Spinal cord (tissue), 10 donors: ENCODE results near the gene WFS1. TPM values are rescaled to one million over a fixed set of nuclear protein-coding genes. Genes with fewer than 3 reads are reported as not detected.

ENCODE experiments used
- DNase-seq, 6 donors: peaks; one replicate each; pipeline versions ENCODE4 v3.0.0 to v3.0.0-alpha.2; 2013 to 2015; ENCODE audit warnings: low spot score in 6 of 6, low read depth in 4 of 6
- H3K27ac ChIP-seq: one replicate; pipeline ENCODE4 v1.5.1; 2013; ENCODE audit warnings: low read depth, low read length, control low read depth
- H3K27me3 ChIP-seq: one replicate; pipeline ENCODE4 v1.6.1; 2013; ENCODE audit warnings: low read length; ENCODE audit not compliant: control insufficient read depth, insufficient read depth
- H3K36me3 ChIP-seq: one replicate; pipeline ENCODE4 v1.6.1; 2013; ENCODE audit warnings: low read length; ENCODE audit not compliant: control insufficient read depth, insufficient read depth
- H3K4me1 ChIP-seq: one replicate; pipeline ENCODE4 v1.6.1; 2013; ENCODE audit warnings: low read length; ENCODE audit not compliant: control insufficient read depth, insufficient read depth
- H3K4me3 ChIP-seq: one replicate; pipeline ENCODE4 v1.5.1; 2013; ENCODE audit warnings: low read depth, low read length, control low read depth
- H3K9me3 ChIP-seq: one replicate; pipeline ENCODE4 v1.6.1; 2013; ENCODE audit warnings: low read length; ENCODE audit not compliant: control insufficient read depth, insufficient read depth
- WGBS: methylation state at CpG from one replicate; pipeline ENCODE4 v1.1.5; 2013; ENCODE audit warnings: missing lambda C conversion rate; ENCODE audit not compliant: insufficient coverage; 5-methylcytosine and 5-hydroxymethylcytosine counted together
- polyA plus RNA-seq, 2 donors: library from polyadenylated mRNA; unstranded; fragments of 120-200 nt; gene quantifications; one replicate each; pipeline ENCODE4 v1.2.1, GENCODE V29; 2013; ENCODE audit not compliant: insufficient read length in 2 of 2
- total RNA-seq, 2 donors: library from RNA; depleted of rRNA in 1 of 2; stranded (reverse); fragments of 120-200 nt in 1 of 2; fragments of >200 nt in 1 of 2; gene quantifications; one replicate each; pipeline versions ENCODE4 v1.2.3 to v1.2.4, GENCODE V29; 2013 to 2014
- donor health status: healthy.

WFS1 gene
- total and polyA plus RNA-seq, 4 donors, result 13.7 to 42.1 (median 29.9) TPM

DNA sequence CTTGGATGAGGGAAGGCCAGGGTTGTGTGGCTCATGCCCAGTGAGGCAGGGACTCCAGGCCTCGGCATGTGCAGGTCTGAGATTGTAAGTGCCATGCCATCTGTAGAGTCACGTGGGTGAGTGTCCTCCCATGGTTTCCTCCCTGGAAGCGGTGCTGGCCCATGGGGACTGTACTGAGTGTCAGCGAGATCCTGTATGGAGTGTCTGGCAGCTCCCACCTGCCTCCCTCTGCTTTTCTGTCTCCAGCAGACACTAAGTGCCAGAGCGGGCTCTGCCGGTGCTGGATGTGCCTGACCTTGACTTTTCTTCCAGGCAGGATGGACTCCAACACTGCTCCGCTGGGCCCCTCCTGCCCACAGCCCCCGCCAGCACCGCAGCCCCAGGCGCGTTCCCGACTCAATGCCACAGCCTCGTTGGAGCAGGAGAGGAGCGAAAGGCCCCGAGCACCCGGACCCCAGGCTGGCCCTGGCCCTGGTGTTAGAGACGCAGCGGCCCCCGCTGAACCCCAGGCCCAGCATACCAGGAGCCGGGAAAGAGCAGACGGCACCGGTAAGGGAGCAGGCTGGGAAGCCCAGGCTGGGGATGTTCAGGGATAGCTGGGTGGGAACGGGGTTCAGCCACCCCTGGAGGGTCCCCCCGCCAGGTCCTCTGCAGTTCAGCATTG, 7.6 kb downstream of the WFS1 start:
- no peaks in the 10 kb centered on the region for H3K9me3 ChIP-seq
- 82% methylated on average over 21 of the region's 24 CpGs for WGBS
- H3K27me3 ChIP-seq, result no peaks in the 10 kb centered on the region
- H3K4me1 ChIP-seq, result peaks cover 45% of the 10 kb centered on the region
- no peak overlapping the region for H3K27ac ChIP-seq
- no peak overlapping the region for H3K4me3 ChIP-seq
- DNase-seq, result no peak
- peaks cover 57% of the 10 kb centered on the region for H3K36me3 ChIP-seq

DNA sequence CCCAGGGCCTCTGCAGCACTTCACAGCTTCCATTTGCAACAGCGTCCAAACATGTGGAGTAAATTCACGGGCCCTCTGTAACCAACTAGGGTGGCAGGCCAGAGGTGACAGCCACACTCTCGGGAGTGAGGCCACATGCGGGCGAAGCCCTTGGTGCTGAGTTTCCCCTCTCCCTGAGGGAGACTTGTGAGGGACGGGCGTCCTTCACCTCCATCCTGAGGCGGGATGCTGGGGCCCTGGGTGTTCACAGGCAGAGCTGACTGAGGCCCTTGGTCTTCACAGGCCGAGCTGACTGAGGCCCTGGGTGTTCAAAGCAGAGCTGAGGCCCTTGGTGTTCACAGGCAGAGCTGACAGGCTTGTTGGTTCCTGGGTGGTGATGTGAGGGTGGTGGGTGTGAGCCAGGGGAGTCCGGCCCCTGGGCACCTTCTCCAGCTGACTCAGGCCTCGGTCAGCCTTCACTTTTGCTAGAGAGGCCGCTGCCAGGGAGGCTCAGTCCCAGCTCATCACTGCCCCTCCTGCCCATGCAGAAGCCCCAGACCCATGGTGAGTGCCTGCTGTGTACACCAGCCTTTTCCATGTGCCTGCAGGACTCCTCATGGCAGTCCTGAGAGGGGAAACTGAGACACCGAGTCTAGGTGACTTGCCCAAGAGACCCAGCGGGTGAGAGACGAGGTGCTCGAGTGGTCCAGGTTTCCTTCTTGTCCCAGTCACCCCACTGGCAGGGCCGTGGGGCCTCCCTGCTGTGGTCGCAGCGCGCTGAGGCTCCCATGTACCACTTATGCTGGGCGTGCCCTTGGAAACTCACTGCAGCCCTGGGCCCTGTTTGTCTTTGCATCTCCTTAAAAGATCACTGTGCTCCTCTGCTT, 8.5 kb downstream of the WFS1 start:
- WGBS, result 87% methylated on average over 21 of the region's 21 CpGs
- Histone ChIP-seq H3K36me3 (peaks cover 57% of the 10 kb centered on the region), H3K9me3 (no peaks in the 10 kb centered on the region), H3K27me3 (no peaks in the 10 kb centered on the region), H3K4me3 (no peak overlapping the region), H3K27ac (no peak overlapping the region), H3K4me1 (peaks cover 41% of the 10 kb centered on the region)
- DNase-seq, result no peak

DNA sequence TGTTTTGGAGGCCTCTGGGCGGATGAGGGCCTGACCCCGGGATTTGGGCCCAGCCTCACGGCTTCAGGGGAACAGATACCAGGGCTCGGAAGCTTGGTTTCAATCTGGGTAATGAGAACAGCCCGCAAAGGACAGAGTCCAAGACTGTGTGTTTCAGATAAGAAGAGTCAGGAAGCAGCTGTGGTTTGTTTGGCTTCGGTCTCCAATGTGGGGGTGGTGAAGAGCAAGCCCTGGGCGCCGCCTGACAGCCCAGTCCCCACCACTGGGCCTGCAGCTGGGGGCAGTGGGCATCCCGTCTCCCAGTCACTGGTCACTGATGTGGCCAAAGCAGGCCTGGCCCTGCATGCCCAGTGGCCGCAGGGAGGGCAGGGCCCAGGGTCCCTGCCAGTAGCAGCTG, 9.1 kb downstream of the WFS1 start:
- Histone ChIP-seq H3K9me3 (no peaks in the 10 kb centered on the region), H3K27ac (no peak overlapping the region), H3K4me1 (peaks cover 36% of the 10 kb centered on the region), H3K36me3 (peaks cover 61% of the 10 kb centered on the region), H3K27me3 (no peaks in the 10 kb centered on the region), H3K4me3 (no peak overlapping the region)
- WGBS, result 90% methylated on average over 9 of the region's 10 CpGs
- DNase-seq, result no peak

DNA sequence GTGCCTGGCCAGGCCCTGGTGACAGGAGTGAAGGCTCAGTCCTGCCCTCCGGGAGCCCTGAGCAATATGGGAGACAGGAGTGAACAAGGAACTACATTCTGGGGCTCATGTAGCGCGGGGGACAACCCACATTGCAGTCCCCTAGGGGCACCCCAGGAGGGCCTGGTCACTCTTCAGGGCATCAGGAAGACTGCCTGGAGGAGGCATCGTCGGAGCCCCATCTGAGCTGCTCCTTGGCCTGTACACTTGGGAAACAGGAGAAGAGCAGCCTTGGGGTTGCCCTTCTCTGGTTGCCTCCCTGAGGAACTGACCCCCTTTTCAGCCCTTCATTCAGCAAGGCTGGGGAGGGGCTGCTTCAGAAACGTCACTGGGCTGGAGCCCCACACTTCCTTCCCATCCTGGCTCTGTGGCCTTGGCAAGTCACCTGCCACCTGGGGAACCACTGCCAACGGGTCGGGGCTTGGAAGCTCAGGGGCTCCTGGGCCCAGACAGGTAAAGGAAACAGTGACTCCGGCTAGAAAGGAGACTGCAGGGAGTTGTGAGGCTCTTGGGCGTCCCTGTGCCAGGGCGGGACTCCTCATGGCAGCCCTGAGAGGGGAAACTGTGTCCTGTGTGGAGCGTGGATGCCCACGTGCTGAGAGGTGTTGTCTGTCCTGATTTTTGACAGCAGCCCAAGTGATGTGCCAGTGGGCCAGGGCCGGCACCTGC, 10.1 kb downstream of the WFS1 start:
- Histone ChIP-seq H3K27me3 (no peaks in the 10 kb centered on the region), H3K27ac (no peak overlapping the region), H3K4me1 (peaks cover 33% of the 10 kb centered on the region), H3K9me3 (no peaks in the 10 kb centered on the region), H3K4me3 (no peak overlapping the region), H3K36me3 (peaks cover 63% of the 10 kb centered on the region)
- DNase-seq, result no peak
- WGBS, result 96% methylated on average over 14 of the region's 14 CpGs

DNA sequence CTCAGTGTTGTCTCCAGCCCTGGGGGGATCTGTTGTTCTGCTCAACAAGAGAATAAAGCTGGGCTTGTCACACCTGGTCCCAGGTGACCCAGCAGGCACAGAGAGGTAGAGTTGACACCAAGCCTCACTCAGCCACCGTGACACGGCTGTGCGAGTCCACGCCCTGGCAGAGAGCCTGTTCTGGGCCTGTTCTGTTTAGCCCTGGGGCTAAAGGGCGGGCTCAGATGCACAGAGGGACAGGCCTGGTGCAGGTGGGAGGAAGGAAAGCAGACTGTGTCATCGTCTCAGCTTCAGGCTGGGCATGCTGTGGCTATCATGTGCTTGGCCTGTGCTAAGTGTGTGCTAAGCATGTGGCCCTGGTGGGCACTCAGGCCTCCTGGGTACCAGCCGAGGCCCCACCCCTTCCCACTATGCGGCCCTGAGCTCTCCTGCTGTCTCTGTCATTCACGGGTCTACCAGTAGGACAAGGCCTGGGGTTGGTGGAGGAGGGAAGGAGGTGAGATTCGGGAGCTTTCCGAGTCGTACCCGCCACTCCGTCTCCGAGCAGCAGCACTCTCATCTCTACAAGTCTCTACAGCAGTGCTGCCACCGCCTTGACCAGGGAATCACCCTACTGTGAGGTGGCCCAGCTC, 10.8 kb downstream of the WFS1 start:
- H3K36me3 ChIP-seq, result peaks cover 70% of the 10 kb centered on the region
- no peak overlapping the region for H3K27ac ChIP-seq
- H3K4me1 ChIP-seq, result peaks cover 30% of the 10 kb centered on the region
- no peak overlapping the region for H3K4me3 ChIP-seq
- H3K9me3 ChIP-seq, result no peaks in the 10 kb centered on the region
- no peaks in the 10 kb centered on the region for H3K27me3 ChIP-seq
- no peak for DNase-seq
- WGBS, result 87% methylated on average over 11 of the region's 16 CpGs

DNA sequence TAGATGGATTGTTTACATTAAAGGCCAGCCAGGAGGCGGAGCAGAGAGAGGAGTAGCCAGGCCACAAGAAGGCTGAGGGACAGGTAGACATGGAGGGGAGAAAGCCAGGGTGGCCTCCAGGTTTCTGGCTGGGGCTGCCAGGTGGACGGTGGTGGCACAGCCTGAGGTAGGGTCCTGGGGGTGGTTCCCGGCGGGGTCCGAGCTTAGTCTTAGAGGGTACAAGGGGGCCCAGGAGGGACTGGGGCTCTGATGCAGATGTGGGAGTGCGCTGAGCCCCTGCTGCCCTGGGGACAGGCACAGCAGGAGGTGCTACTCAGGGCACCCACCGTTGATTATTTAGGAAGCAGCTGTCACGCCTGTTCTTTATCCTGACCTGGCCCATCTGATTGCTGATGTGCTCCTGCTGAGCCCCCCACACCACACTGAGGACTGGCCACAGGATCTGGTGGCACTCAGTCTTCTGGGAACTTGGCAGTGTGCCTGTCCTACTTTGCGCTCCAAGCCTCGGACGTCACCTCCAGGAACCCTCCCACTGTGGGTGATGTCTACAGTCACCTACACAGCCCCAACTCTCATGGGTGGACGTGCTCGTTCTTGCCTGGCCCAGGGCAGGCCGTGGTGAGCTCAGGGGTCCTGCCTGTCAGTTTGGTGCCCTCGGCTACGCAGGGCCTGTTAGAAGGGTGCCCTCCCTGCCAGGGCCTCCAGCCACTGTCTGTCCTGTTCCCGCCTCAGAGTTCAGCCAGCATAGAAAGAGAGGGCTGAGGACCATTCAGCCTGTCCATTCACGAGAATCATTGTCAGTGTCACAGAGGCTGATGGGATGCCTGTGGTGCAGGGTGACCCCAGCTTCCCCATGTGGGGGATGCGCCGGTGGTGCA, 12.0 kb downstream of the WFS1 start:
- H3K36me3 ChIP-seq, result peaks cover 74% of the 10 kb centered on the region
- H3K4me3 ChIP-seq, result no peak overlapping the region
- H3K9me3 ChIP-seq, result no peaks in the 10 kb centered on the region
- no peaks in the 10 kb centered on the region for H3K27me3 ChIP-seq
- DNase-seq, result peak in 1 of 6 donors; percentile 16
- no peak overlapping the region for H3K27ac ChIP-seq
- peaks cover 18% of the 10 kb centered on the region for H3K4me1 ChIP-seq
- 84% methylated on average over 17 of the region's 20 CpGs for WGBS

DNA sequence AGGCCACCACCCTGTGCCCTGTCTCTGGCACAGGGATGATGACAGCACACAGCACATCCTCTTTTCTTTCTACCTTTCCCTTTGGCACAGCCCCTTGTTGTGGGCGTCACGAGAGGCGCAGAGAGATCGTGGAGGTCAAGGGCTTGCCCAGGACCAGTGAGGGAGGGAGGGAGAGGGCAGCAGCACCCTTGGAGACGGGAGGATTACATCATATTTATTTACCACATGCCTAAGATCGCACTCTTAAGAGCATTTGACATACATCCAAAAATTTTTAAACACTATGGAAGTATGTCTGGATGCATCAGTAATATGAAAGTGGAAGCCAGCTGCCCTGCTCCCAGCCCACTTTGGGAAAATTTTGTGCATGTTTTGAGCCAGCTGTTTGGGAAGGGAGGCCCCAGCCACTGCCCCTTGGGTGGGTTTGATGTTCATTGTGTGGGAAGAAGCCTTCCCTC, 12.7 kb downstream of the WFS1 start:
- Histone ChIP-seq H3K4me1 (peaks cover 12% of the 10 kb centered on the region), H3K36me3 (peaks cover 79% of the 10 kb centered on the region), H3K27me3 (no peaks in the 10 kb centered on the region), H3K27ac (no peak overlapping the region), H3K9me3 (no peaks in the 10 kb centered on the region), H3K4me3 (no peak overlapping the region)
- WGBS, result no CpG with 5 or more reads among the region's 6 CpGs
- DNase-seq, result no peak

DNA sequence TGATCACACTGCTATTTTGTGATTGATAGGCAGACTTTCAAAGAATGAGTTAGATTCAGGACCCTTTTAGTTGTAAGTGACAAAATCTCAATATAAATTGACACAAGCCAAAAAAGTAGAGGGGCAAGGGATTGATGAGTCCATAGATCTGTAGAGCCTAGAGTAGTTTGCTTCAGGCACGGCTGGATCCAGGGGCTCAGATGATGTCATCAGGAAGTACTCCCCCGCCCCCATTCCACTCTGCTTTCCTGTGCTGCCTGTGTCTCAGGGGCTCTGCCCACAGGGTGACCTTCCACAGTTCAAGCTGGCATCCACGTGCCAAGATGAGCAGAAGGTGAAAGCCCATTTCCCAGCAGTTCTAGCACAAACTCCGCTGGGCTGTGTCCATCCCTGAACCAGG, 13.6 kb downstream of the WFS1 start:
- Histone ChIP-seq H3K36me3 (peaks cover 79% of the 10 kb centered on the region), H3K9me3 (no peaks in the 10 kb centered on the region), H3K4me1 (peaks cover 11% of the 10 kb centered on the region), H3K4me3 (no peak overlapping the region), H3K27ac (no peak overlapping the region), H3K27me3 (no peaks in the 10 kb centered on the region)
- no peak for DNase-seq
- WGBS, result 94% methylated on average over 4 of the region's 4 CpGs
